OCI-LY7 (cell line): ENCODE data around the gene SHISA5. TPM values are rescaled to one million over a fixed set of nuclear protein-coding genes. Genes with fewer than 3 reads are reported as not detected.
"Not testable (repeated sequence)": the region's sequence is repeated elsewhere in the genome, so short reads cannot be mapped to it uniquely, and the experiment has no call there.

Experiments
- BruUV-seq: library from RNA; stranded (reverse); fragments of 400-500 nt; replicated peaks from 2 replicates; lab custom pipeline; 2021; lab: Mats Ljungman, UMichigan
- CTCF ChIA-PET: fragments of 300-600 bp; sonication (Branson Sonifier 250); formaldehyde crosslinking; loops from one replicate; lab custom pipeline; 2022; ENCODE audit warnings: antibody characterized with exemption; ENCODE audit not compliant: unreplicated experiment; lab: Charles Lee
- POLR2A ChIA-PET: fragments of 300-600 bp; sonication (Branson Sonifier 250); formaldehyde crosslinking; loops from one replicate; lab custom pipeline; 2022; ENCODE audit warnings: antibody characterized with exemption; lab: Charles Lee
- DNase-seq: peaks from one replicate; pipeline ENCODE4 v3.0.0-alpha.2; 2015; ENCODE audit warnings: low spot score
- H2AFZ ChIP-seq: fragments of 200-600 bp; sonication (generic), shearing (Covaris generic); 2 replicates; pipeline ENCODE4 v1.6.1; 2014; ENCODE audit warnings: mild to moderate bottlenecking, antibody characterized with exemption, low read length, moderate library complexity
- H3K27ac ChIP-seq: fragments of 200-600 bp; sonication (generic); 2 replicates; pipeline ENCODE4 v1.5.1; 2014; ENCODE audit warnings: mixed run types, low read depth, mild to moderate bottlenecking, moderate library complexity, low read length, inconsistent platforms; ENCODE audit not compliant: poor library complexity, severe bottlenecking
- H3K36me3 ChIP-seq: fragments of 200-600 bp; sonication (generic); 2 replicates; pipeline ENCODE4 v1.6.1; 2014; ENCODE audit warnings: mild to moderate bottlenecking, antibody characterized with exemption, low read length, moderate library complexity, mixed read lengths; ENCODE audit not compliant: insufficient read depth
- H3K4me1 ChIP-seq: fragments of 200-600 bp; sonication (generic); 2 replicates; pipeline ENCODE4 v1.5.1; 2014; ENCODE audit warnings: mild to moderate bottlenecking, low read length; ENCODE audit not compliant: insufficient read depth, poor library complexity, severe bottlenecking
- H3K4me2 ChIP-seq: fragments of 200-600 bp; sonication (generic); 2 replicates; pipeline ENCODE4 v1.6.1; 2014; ENCODE audit warnings: mild to moderate bottlenecking, low read length
- H3K4me3 ChIP-seq: fragments of 200-600 bp; sonication (generic); 2 replicates; pipeline ENCODE4 v1.5.1; 2014; ENCODE audit warnings: mild to moderate bottlenecking, low read depth, low read length; ENCODE audit not compliant: poor library complexity, severe bottlenecking
- H3K79me2 ChIP-seq: fragments of 200-600 bp; sonication (generic); 2 replicates; pipeline ENCODE4 v1.6.1; 2016; ENCODE audit warnings: low read depth, mild to moderate bottlenecking, low read length, moderate library complexity, mixed read lengths; ENCODE audit not compliant: insufficient read depth
- H3K9me2 ChIP-seq: fragments of 200-600 bp; sonication (generic); 2 replicates; pipeline ENCODE4 v1.6.1; 2016; ENCODE audit warnings: mild to moderate bottlenecking, low read length, mixed read lengths; ENCODE audit not compliant: insufficient read depth
- H3K9me3 ChIP-seq: fragments of 200-600 bp; sonication (generic); 2 replicates; pipeline ENCODE4 v1.6.1; 2014; ENCODE audit warnings: mild to moderate bottlenecking, mixed run types, low read length, mixed read lengths
- H4K20me1 ChIP-seq: fragments of 200-600 bp; sonication (generic); 2 replicates; pipeline ENCODE4 v1.6.1; 2014; ENCODE audit warnings: mild to moderate bottlenecking, antibody characterized with exemption, low read length, moderate library complexity, mixed read lengths; ENCODE audit not compliant: insufficient read depth
- EZH2phosphoT487 ChIP-seq: fragments of 200-600 bp; sonication (generic); IDR thresholded peaks from 2 replicates; pipeline ENCODE4 v1.6.1; 2018; ENCODE audit warnings: low read depth, borderline replicate concordance, mild to moderate bottlenecking, mixed run types, antibody characterized with exemption, low read length, moderate library complexity, mixed read lengths
- intact Hi-C: fragments of 100-400 bp; cut with micrococcal nuclease; formaldehyde crosslinking; loops from one replicate; pipeline ENCODE4 v1.10.0; 2022; ENCODE audit not compliant: unreplicated experiment
- total RNA-seq, 2 experiments: library from RNA; depleted of rRNA in 1 of 2; stranded (reverse); fragments of >200 nt in 1 of 2; shearing (Covaris generic) in 1 of 2; gene quantifications; 2 replicates each; pipeline ENCODE4 v1.2.3, GENCODE V29; 2014 to 2022
- TF ChIP-seq, protein P1 (sequence below): fragments of 200-600 bp; sonication (generic); conservative IDR thresholded peaks from 2 replicates; pipeline ENCODE4 v1.5.1; 2014; ENCODE audit warnings: mild to moderate bottlenecking, antibody characterized with exemption, low read length, moderate library complexity, mixed read lengths

SHISA5 gene
- total RNA-seq, 2 experiments from 2014 or later = 97.3 to 102 TPM

DNA sequence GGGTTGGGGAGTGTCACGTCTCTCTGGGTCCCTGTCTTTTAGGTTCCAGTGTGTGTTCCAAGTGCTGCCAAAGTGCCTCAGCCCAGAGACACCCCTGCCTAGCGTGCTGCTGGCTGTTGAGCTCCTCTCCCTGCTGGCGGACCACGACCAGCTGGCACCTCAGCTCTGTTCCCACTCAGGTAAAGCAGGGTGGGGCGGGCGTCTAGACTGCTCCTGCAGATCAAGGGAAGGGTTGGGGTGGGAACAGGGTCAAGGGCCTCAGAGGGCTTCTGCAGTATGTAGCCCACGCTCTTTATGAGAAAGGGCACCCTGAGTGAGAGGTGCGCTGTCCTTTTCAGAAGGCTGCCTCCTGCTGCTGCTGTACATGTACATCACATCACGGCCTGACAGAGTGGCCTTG, 40.3 kb downstream of the SHISA5 start:
- H3K4me3 ChIP-seq = no peak overlapping the region
- H3K79me2 ChIP-seq = peaks cover 19% of the 10 kb centered on the region; the same call in 1 of the 2 replicates
- no peaks in the 10 kb centered on the region for H3K9me3 ChIP-seq
- H3K4me1 ChIP-seq = peaks cover 31% of the 10 kb centered on the region
- intact Hi-C loops = no loop called here
- no peak for DNase-seq
- no peak overlapping the region for H3K27ac ChIP-seq
- ChIA-PET POLR2A (interaction anchor here (0.6 to 1.6 kb wide), 2 partner anchors 9 to 441 kb away, joined by 3 to 5 read pairs; no protein-coding TSS in a partner anchor), CTCF (interaction anchor here (0.6 to 1.1 kb wide), 2 partner anchors 10 to 88 kb away, joined by 4 read pairs; no protein-coding TSS in a partner anchor)
- H2AFZ ChIP-seq = no peak overlapping the region
- TF ChIP-seq, protein P1, sequence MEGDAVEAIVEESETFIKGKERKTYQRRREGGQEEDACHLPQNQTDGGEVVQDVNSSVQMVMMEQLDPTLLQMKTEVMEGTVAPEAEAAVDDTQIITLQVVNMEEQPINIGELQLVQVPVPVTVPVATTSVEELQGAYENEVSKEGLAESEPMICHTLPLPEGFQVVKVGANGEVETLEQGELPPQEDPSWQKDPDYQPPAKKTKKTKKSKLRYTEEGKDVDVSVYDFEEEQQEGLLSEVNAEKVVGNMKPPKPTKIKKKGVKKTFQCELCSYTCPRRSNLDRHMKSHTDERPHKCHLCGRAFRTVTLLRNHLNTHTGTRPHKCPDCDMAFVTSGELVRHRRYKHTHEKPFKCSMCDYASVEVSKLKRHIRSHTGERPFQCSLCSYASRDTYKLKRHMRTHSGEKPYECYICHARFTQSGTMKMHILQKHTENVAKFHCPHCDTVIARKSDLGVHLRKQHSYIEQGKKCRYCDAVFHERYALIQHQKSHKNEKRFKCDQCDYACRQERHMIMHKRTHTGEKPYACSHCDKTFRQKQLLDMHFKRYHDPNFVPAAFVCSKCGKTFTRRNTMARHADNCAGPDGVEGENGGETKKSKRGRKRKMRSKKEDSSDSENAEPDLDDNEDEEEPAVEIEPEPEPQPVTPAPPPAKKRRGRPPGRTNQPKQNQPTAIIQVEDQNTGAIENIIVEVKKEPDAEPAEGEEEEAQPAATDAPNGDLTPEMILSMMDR = no peak
- no peak for TF ChIP-seq EZH2phosphoT487
- H3K4me2 ChIP-seq = no peak overlapping the region
- no TSS peak for BruUV-seq
- H4K20me1 ChIP-seq = no peaks in the 10 kb centered on the region; the same call in 1 of the 2 replicates
- peaks cover 58% of the 10 kb centered on the region for H3K36me3 ChIP-seq
- H3K9me2 ChIP-seq = no peaks in the 10 kb centered on the region

DNA sequence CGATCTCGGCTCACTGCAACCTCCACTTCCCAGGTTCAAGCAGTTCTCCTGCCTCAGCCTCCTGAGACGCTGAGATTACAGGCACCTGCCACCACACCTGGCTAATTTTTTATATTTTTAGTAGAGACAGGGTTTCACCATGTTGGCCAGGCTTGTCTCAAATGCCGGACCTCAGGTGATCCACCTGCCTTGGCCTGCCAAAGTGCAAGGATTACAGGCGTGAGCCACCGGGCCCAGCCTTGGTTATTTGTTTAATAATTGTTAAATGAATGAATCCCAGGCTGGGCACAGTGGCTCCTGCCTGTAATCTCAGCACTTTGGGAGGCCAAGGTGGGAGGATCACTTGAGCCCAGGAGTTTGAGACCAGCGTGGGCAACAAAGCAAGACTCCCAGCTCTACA, 42.2 kb downstream of the SHISA5 start:
- Histone ChIP-seq H3K36me3 (peaks cover 53% of the 10 kb centered on the region), H3K4me1 (peaks cover 11% of the 10 kb centered on the region)
- H3K79me2 ChIP-seq, H3K9me2 ChIP-seq, intact Hi-C loops, H2AFZ ChIP-seq, H4K20me1 ChIP-seq, DNase-seq, H3K4me3 ChIP-seq, H3K4me2 ChIP-seq, BruUV-seq, H3K27ac ChIP-seq, CTCF ChIA-PET, H3K9me3 ChIP-seq: not testable (repeated sequence)
- POLR2A ChIA-PET = interaction anchor here (0.6 to 0.7 kb wide), 3 partner anchors 272 to 1485 kb away, joined by 3 to 5 read pairs (median 4); partner anchors contain the start of gene CCDC12

DNA sequence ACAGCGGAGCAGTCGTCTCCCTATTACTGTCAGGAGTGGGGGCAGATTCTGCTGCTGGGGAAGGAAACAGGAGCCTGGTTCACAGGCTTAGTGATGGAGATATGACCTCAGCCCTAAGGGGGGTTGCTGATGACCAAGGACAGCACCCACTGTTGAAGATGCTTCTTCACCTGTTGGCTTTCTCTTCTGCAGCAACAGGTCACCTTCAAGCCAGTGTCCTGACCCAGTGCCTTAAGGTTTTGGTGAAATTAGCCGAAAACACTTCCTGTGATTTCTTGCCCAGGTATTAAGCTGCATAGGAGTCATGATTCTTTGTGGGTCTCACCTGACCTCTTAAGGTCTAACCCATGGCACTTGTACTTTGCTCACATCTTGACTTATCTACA, 43.5 kb downstream of the SHISA5 start:
- no peak overlapping the region for H2AFZ ChIP-seq
- H3K9me2 ChIP-seq = no peaks in the 10 kb centered on the region
- H3K9me3 ChIP-seq = no peaks in the 10 kb centered on the region
- no peaks in the 10 kb centered on the region for H4K20me1 ChIP-seq
- DNase-seq = no peak
- H3K79me2 ChIP-seq = no peaks in the 10 kb centered on the region
- ChIA-PET CTCF (no interaction called here), POLR2A (no interaction called here)
- no peak overlapping the region for H3K27ac ChIP-seq
- no peak overlapping the region for H3K4me3 ChIP-seq
- no TSS peak for BruUV-seq
- H3K4me2 ChIP-seq = no peak overlapping the region
- peaks cover 59% of the 10 kb centered on the region for H3K36me3 ChIP-seq
- intact Hi-C loops = no loop called here
- TF ChIP-seq EZH2phosphoT487 = no peak
- TF ChIP-seq, protein P1 = no peak
- H3K4me1 ChIP-seq = peaks cover 4% of the 10 kb centered on the region
